GM19328 (cell line): ENCODE measurements around the gene AIF1L.

Experiments
- ATAC-seq: cut with Tn5 transposase; IDR thresholded peaks from one replicate; pipeline ENCODE4 v1.9.1; 2021; ENCODE audit warnings: mild to moderate bottlenecking, moderate library complexity; ENCODE audit not compliant: unreplicated experiment

AIF1L gene

DNA sequence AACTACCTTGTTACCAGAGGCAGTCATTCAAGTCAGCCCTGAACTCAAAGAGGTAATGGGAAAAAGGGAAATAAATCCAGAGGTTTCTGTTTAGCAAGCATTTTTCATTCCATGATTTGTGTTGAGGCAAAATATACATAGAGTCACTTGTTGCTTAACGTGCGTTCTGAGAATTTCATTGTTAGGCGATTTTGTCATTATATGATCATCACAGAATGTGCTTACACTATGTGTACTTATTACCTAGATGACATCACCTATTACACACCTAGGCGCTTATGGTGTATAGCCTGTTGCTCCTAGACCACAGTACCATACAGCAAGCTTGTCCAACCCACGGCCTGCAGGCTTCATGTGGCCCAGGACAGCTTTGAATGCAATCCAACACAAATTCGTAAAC, 65.3 kb downstream of the AIF1L start:
- no peak for ATAC-seq

DNA sequence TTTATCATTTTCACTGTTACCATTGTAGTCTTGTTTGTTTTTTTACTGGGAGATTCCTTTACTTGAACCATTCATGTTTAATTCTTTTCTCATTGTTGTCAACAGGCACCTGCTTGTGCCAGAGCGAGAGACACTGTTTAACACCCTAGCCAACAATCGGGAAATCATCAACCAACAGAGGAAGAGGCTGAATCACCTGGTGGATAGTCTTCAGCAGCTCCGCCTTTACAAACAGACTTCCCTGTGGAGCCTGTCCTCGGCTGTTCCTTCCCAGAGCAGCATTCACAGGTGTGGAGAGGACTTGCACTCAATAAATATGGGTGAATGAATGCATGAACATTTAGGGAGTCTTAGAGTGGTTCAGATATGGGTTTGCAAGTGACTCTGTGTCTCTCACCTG, 66.6 kb downstream of the AIF1L start:
- ATAC-seq: no peak

- no peak for ATAC-seq
These were observed 69.2 kb downstream of the AIF1L start for GRCh38 chr9:131165523-131165922.

- no peak for ATAC-seq
These were observed 70.9 kb downstream of the AIF1L start for GRCh38 chr9:131167146-131167692.

DNA sequence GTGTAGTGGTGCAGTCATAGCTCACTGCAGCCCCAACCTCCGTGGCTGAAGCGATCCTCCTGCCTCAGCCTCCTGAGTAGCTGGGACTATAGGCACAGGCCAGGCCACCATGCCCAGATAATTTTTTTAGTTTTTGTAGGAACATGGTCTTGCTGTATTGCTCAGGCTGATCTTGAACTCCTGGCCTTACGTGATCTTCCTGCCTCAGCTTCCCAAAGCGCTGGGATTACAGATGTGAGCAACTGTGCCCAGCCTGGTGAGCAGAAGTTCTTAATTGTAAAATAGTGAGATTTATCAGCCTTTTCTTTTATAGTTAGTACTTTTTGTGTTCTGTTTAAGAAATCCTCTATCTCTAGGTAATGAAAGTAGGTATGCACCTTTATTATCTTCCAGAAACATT, 71.6 kb downstream of the AIF1L start:
- ATAC-seq: no peak

DNA sequence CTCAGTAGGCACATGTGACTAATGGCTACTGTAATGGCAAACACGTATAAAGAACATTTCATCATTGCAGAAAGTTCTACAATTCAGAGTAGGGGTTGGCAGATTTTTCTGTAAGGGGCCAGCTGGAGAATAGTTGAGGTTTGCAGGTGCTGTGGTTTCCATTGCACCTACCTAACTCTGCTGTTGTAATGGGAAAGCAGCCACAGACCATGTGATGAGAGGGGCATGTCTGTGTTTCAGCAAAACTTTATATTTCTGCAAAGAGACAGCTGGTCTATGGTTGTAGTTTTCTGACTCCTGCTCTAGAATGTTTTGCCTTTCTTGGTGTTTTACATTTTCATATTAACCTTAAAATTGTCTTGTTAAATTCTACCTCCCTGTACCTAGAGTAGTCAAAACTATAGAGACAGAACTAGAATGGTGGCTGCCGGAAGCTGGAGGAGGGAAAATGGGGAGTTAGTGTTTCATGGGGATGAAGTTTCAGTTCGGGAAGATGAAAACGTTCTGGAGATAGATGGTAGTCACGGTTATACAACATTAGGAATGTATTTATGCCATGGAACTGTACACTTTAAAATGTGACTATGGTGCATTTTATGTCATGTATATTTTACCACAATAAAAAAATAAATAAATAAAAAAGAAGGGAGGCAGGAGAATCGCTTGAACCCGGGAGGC, 73.4 kb downstream of the AIF1L start:
- no peak for ATAC-seq
